ENCODE data around the gene CYTH2. TPM values are rescaled to one million over a fixed set of nuclear protein-coding genes. Genes with fewer than 3 reads are reported as not detected.

Gene CYTH2
- total RNA-seq, 2 experiments from 2014 or later = 44.0 to 53.2 TPM

- H3K36me3 ChIP-seq (ENCODE audit: insufficient read depth, low read length) = peaks cover 44% of the 10 kb centered on the region
- H3K9me2 ChIP-seq (ENCODE audit: insufficient read depth, low read length) = no peaks in the 10 kb centered on the region
- DNase-seq (ENCODE audit: low spot score) = no peak
- no peaks in the 10 kb centered on the region for H3K9me3 ChIP-seq (ENCODE audit: low read length)
- H3K4me1 ChIP-seq (ENCODE audit: insufficient read depth, low read length, poor library complexity, severe bottlenecking) = no peaks in the 10 kb centered on the region
- H3K4me2 ChIP-seq (ENCODE audit: low read length) = no peak overlapping the region
- no TSS peak for BruUV-seq (replicated peaks)
- H3K27ac ChIP-seq (ENCODE audit: low read depth, low read length, poor library complexity, severe bottlenecking) = no peak overlapping the region
- no peak overlapping the region for H3K4me3 ChIP-seq (ENCODE audit: low read depth, low read length, poor library complexity, severe bottlenecking)
- H3K79me2 ChIP-seq (ENCODE audit: insufficient read depth, low read depth, low read length) = no peaks in the 10 kb centered on the region
- no peak for TF ChIP-seq CTCF (conservative IDR thresholded peaks at IDR 0.05; ENCODE audit: low read length)
- TF ChIP-seq EZH2phosphoT487 (IDR thresholded peaks at IDR 0.05; ENCODE audit: borderline replicate concordance, low read depth, low read length) = no peak
- intact Hi-C loops (cut with micrococcal nuclease; ENCODE audit: unreplicated experiment) = no loop called here
- ChIA-PET CTCF (ENCODE audit: unreplicated experiment) (no interaction called here), POLR2A (interaction anchor here (1.0 kb wide), 1 partner anchor 128 kb away, joined by 4 read pairs; no protein-coding TSS in a partner anchor)
- no peaks in the 10 kb centered on the region for H4K20me1 ChIP-seq (ENCODE audit: insufficient read depth, low read length)
- no peak overlapping the region for H2AFZ ChIP-seq (ENCODE audit: low read length)
Measured at GRCh38 chr19:48479686-48480085, 10.5 kb downstream of the CYTH2 start.

GRCh38 chr19:48480183-48480557, 11.0 kb downstream of the CYTH2 start:
- peaks cover 39% of the 10 kb centered on the region for H3K36me3 ChIP-seq (ENCODE audit: insufficient read depth, low read length)
- intact Hi-C loops (cut with micrococcal nuclease; ENCODE audit: unreplicated experiment) = no loop called here
- no peak for DNase-seq (ENCODE audit: low spot score)
- ChIA-PET CTCF (ENCODE audit: unreplicated experiment) (no interaction called here), POLR2A (interaction anchor here (1.0 kb wide), 1 partner anchor 127 kb away, joined by 4 read pairs; no protein-coding TSS in a partner anchor)
- no peaks in the 10 kb centered on the region for H3K79me2 ChIP-seq (ENCODE audit: insufficient read depth, low read depth, low read length)
- H4K20me1 ChIP-seq (ENCODE audit: insufficient read depth, low read length) = no peaks in the 10 kb centered on the region
- H3K27ac ChIP-seq (ENCODE audit: low read depth, low read length, poor library complexity, severe bottlenecking) = no peak overlapping the region
- H3K9me3 ChIP-seq (ENCODE audit: low read length) = no peaks in the 10 kb centered on the region
- no TSS peak for BruUV-seq (replicated peaks)
- no peaks in the 10 kb centered on the region for H3K9me2 ChIP-seq (ENCODE audit: insufficient read depth, low read length)
- H3K4me3 ChIP-seq (ENCODE audit: low read depth, low read length, poor library complexity, severe bottlenecking) = no peak overlapping the region
- H3K4me2 ChIP-seq (ENCODE audit: low read length) = no peak overlapping the region
- H3K4me1 ChIP-seq (ENCODE audit: insufficient read depth, low read length, poor library complexity, severe bottlenecking) = no peaks in the 10 kb centered on the region
- no peak for TF ChIP-seq EZH2phosphoT487 (IDR thresholded peaks at IDR 0.05; ENCODE audit: borderline replicate concordance, low read depth, low read length)
- no peak for TF ChIP-seq CTCF (conservative IDR thresholded peaks at IDR 0.05; ENCODE audit: low read length)
- H2AFZ ChIP-seq (ENCODE audit: low read length) = no peak overlapping the region

- H3K27ac ChIP-seq (ENCODE audit: low read depth, low read length, poor library complexity, severe bottlenecking) = no peak overlapping the region
- intact Hi-C loops (cut with micrococcal nuclease; ENCODE audit: unreplicated experiment) = no loop called here
- no peaks in the 10 kb centered on the region for H3K9me3 ChIP-seq (ENCODE audit: low read length)
- TF ChIP-seq CTCF (conservative IDR thresholded peaks at IDR 0.05; ENCODE audit: low read length) (no peak), EZH2phosphoT487 (IDR thresholded peaks at IDR 0.05; ENCODE audit: borderline replicate concordance, low read depth, low read length) (no peak)
- no peak for DNase-seq (ENCODE audit: low spot score)
- H3K36me3 ChIP-seq (ENCODE audit: insufficient read depth, low read length) = peaks cover 32% of the 10 kb centered on the region
- ChIA-PET POLR2A (no interaction called here), CTCF (ENCODE audit: unreplicated experiment) (no interaction called here)
- no peaks in the 10 kb centered on the region for H3K9me2 ChIP-seq (ENCODE audit: insufficient read depth, low read length)
- no peak overlapping the region for H3K4me2 ChIP-seq (ENCODE audit: low read length)
- H4K20me1 ChIP-seq (ENCODE audit: insufficient read depth, low read length) = no peaks in the 10 kb centered on the region
- no peak overlapping the region for H3K4me3 ChIP-seq (ENCODE audit: low read depth, low read length, poor library complexity, severe bottlenecking)
- no peaks in the 10 kb centered on the region for H3K79me2 ChIP-seq (ENCODE audit: insufficient read depth, low read depth, low read length)
- no TSS peak for BruUV-seq (replicated peaks)
- H2AFZ ChIP-seq (ENCODE audit: low read length) = no peak overlapping the region
- H3K4me1 ChIP-seq (ENCODE audit: insufficient read depth, low read length, poor library complexity, severe bottlenecking) = no peaks in the 10 kb centered on the region
Measured at GRCh38 chr19:48480558-48481500, 11.7 kb downstream of the CYTH2 start.
